Measurements from ENCODE around the gene SLC2A4. TPM values are rescaled to one million over a fixed set of nuclear protein-coding genes. Genes with fewer than 3 reads are reported as not detected.

Gene SLC2A4
- 0.17 to 0.64 TPM (median 0.45 TPM) in 5 replicates for total RNA-seq (2022; extraction: Qiagen RNA extraction; ENCODE audit: low read depth)

GRCh38 chr17:7281074-7281952, at the start of gene SLC2A4:
TSS of gene SLC2A4 (plus strand) at chr17:7281718. CDS start at chr17:7281935, 217 bp downstream.

GRCh38 chr17:7234083-7234951, 47.2 kb upstream of the SLC2A4 start, which contains the start of gene DVL2:
TSS of gene DVL2 (minus strand) at chr17:7234517. CDS start at chr17:7234262, 255 bp downstream.

GRCh38 chr17:7239091-7240027, 42.2 kb upstream of the SLC2A4 start, which contains the start of gene PHF23:
TSS of gene PHF23 (minus strand) at chr17:7239457. CDS start at chr17:7239279, 178 bp downstream.

GRCh38 chr17:7241783-7242716, 39.5 kb upstream of the SLC2A4 start, which contains the start of gene GABARAP:
TSS of gene GABARAP (minus strand) at chr17:7242449. CDS start at chr17:7242330, 119 bp downstream.

GRCh38 chr17:7251661-7252175, 29.8 kb upstream of the SLC2A4 start, which contains the start of gene CTDNEP1:
TSS of gene CTDNEP1 (minus strand) at chr17:7251734. CDS start at chr17:7251296, 438 bp downstream.

GRCh38 chr17:7252176-7253043, 29.1 kb upstream of the SLC2A4 start, which contains the start of gene ELP5:
TSS of gene ELP5 (plus strand) at chr17:7252215. CDS start at chr17:7252551, 336 bp downstream.

GRCh38 chr17:7262192-7262934, 19.2 kb upstream of the SLC2A4 start, which contains the start of gene CLDN7:
TSS of gene CLDN7 (minus strand) at chr17:7262478. CDS start at chr17:7262043, 435 bp downstream.

GRCh38 chr17:7294614-7295153, 13.2 kb downstream of the SLC2A4 start, which contains the start of gene YBX2:
TSS of gene YBX2 (minus strand) at chr17:7294639. CDS start at chr17:7294500, 139 bp downstream.

GRCh38 chr17:7306911-7307685, 25.6 kb downstream of the SLC2A4 start, which contains the start of gene EIF5A:
TSS of gene EIF5A (plus strand) at chr17:7307628. CDS start at chr17:7309636, 2,008 bp downstream.

GRCh38 chr17:7314719-7315569, 33.4 kb downstream of the SLC2A4 start, which contains the start of gene GPS2:
TSS of gene GPS2 (minus strand) at chr17:7315360. CDS start at chr17:7315052, 308 bp downstream.

GRCh38 chr17:7328840-7329373, 47.4 kb downstream of the SLC2A4 start, which contains the start of gene NEURL4:
TSS of gene NEURL4 (minus strand) at chr17:7329335. CDS start at chr17:7329312, 23 bp downstream.

GRCh38 chr17:7336240-7337175, 55.0 kb downstream of the SLC2A4 start, which contains the start of gene ACAP1:
TSS of gene ACAP1 (plus strand) at chr17:7336529. CDS start at chr17:7336735, 206 bp downstream.

